HG03066 (cell line): Measurements from ENCODE around the gene IGF2R.

Source experiments
- ATAC-seq: cut with Tn5 transposase; IDR thresholded peaks from one replicate; pipeline ENCODE4 v1.9.1; 2021; ENCODE audit warnings: low read depth; ENCODE audit not compliant: unreplicated experiment

Gene IGF2R

DNA sequence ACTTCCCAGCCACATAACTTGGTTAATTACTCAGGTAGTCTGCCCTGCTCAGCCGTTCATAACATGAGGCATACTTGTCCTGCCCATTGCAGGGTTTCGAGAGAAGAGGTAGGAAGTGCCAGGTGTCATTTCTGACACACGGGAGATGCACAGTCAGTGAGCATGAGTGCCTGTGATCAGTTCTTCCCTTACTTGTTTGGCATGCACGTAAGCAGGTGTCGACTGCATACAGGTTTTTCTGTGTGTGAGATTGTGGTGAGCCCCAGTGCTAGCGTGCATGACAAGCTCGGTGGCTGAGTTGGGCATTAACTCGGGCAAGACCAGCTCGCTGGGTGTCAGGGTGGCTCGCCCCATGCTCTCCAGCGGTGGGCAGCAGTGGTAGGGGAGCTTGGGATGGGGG is 101.5 kb downstream of the IGF2R start:
- no peak for ATAC-seq

DNA sequence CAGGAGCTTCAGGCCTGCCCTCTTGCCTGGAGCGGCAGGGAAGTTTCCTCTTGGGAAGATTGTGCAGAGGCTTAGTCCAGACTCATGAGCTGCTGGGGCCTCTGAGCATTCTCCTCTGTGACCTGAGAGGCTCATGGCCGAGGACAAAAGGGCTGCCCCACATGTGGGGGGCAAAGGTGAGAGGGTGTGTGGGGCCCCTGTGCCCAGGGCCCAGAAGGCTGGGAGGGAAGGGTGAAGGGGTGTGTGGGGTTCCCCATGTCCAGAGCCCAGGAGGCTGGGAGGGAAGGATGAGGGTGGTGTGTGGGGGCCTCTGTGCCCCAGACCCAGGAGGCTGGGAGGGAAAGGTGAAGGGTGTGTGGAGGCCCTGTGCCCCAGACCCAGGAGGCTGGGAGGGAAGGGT is 101.9 kb downstream of the IGF2R start:
- ATAC-seq = no peak

DNA sequence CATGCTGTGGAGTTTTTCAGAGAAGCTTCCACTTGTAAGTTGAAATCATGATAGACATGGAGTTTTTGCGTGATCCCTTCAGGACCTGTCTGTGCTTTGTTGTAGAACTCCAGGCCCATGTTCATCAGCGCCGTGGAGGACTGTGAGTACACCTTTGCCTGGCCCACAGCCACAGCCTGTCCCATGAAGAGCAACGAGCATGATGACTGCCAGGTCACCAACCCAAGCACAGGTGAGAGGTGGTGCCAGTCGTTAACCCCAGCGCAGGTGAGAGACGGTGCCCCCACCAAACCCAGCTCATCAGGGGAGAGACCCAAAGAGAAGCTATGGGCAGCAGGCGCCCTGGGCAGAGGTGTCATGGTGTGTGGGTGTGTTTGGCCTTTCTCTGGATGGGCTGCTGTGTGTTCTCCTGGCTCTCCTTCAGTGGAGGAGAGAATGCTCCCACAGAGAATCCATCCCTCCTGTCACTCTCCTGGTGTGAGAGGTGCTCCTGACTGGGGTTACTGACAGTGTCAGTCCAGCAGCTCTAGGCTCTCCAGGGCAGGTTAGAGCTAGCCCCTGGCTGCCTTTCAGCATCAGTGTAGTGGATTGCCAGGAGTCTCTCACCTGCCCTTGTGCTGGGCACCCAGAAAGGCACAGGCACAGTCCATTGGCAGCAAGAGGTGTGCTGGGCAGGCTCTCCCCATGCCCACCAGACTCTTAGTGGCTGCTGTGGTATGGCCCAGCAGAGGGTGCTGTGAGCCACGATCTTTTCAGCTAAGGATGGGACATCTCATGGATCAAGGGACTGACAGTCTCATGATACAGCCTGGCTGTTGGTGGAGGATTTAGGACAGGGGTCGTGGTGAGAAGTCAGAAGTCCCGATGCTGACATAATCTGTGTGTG is 103.2 kb downstream of the IGF2R start:
- ATAC-seq = no peak

DNA sequence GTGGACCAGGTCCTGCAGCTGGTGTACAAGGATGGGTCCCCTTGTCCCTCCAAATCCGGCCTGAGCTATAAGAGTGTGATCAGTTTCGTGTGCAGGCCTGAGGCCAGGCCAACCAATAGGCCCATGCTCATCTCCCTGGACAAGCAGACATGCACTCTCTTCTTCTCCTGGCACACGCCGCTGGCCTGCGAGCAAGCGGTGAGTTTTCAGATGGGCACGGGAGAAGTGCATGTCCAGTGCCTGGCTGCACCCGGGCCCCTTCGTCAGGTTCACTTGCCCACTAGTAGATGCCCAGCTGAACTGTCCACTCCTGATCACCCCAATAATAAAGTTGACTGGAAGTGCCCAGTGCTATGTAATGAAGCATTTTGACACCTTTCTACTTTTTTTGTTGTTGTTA is 104.4 kb downstream of the IGF2R start:
- no peak for ATAC-seq

DNA sequence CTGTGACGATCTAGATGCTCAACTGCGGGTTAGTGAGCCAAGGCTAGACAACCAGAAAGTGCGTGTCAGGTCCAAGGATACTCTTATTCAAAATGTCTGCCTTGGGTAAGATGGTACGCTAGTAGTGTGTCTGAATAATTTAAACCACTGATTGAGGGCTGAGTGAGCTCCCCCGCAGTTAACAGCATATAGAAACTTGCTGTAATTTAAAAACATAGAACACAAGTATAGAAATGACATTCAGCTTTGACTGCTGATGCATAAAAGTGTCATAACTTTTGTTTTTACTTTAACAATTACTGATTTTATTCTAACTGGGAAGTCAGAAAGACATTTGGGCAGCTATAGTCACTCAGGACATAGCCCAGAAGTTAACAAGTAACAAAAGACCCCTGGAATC is 107.1 kb downstream of the IGF2R start:
- ATAC-seq = no peak

DNA sequence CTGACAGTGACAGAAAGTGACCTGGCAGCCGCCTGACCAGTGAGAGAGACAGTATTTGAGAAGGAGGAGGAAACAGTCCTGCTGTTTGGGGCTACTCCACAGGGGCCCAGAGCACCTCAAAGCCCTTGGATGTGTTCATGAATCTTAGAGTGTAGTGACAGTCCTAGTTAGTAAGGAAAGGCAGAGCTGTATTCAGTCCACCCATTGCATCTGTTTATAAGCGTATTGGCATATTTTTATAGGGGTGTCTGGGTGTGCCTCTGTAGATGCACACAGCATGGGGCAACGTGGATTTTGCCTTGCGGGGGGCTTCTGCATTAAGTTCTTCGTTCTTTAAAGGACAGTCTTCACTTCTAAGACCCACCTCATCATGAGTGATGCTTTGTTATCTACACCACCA is 108.1 kb downstream of the IGF2R start:
- ATAC-seq = no peak

DNA sequence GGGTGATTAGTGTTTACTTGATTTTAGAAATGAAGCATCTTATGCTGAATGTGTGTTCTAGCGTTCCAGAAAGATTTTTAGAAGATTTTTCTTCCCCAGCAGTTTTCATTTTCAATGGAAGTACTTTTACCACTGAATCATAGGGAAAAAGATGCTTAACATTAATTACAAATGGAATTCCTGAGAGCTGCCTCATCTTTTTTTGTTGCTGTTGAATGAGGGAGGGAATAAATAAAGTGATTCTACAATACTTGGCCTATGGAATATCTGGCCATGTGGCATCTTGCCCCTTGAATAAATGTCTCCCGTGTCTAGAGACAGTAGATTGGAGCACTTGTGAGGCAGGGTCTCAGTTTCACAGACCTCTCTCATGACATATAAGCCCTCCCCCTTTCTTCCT is 108.6 kb downstream of the IGF2R start:
- no peak for ATAC-seq

DNA sequence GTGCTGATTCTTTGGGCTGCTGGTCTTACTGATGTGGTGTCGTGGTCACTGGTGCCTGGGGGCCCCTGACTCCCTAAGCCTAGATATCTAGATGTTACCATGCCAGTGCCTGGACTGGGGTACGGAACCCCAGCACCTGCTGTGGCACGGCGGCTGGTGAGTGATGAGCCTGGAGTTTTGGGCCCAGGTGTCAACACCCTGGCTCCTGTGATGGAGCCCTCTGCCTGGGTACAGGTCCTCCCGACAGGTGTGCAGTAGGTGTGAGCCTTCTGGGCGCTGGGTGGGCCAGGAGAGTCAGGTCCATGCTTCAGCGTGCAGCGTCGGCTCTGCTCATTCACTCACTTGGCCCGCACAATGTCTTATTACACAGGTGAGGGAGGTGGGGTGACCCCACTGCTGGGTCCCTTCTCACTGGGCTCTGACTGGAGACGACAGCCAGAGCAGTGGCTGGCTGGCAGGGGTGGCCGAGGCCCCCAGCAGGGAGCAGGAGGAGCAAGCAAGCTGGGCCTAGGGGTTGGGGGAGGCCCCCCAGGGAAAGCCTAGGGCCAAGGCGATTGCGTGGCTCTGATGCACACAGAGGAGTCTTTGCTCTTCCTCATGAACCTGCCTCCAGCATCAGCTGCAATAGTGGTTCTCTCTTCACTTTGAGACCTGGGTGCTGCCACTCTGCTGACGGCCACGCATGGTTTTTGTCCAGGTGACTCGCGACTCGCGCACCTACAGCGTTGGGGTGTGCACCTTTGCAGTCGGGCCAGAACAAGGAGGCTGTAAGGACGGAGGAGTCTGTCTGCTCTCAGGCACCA is 110.2 kb downstream of the IGF2R start:
- ATAC-seq = no peak

DNA sequence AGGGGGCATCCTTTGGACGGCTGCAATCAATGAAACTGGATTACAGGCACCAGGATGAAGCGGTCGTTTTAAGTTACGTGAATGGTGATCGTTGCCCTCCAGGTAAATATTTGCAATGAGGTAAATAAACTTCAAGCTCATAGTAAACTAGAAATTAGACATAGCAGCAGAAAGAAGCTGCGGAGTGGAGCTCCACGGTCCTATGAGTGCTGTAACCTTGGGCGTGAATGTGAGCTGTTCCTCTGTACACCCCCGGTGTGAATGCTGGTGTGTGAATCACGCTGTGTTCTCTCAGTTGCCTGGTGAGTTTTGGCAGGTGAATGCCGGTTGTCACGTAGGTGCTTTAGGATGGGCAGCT is 110.8 kb downstream of the IGF2R start:
- ATAC-seq = no peak

DNA sequence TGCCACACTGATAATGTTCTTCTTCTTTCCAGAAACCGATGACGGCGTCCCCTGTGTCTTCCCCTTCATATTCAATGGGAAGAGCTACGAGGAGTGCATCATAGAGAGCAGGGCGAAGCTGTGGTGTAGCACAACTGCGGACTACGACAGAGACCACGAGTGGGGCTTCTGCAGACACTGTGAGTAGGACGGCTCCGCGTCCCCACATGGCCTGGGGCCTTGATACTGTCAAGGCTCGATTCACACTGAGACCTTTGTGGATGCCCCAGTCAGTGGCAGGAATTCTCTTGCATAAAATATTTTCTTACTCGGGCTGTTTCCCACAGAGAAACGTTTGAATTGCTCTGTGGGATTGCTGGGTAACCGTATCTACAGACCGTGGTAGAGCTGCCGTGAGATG is 111.2 kb downstream of the IGF2R start:
- ATAC-seq = no peak

DNA sequence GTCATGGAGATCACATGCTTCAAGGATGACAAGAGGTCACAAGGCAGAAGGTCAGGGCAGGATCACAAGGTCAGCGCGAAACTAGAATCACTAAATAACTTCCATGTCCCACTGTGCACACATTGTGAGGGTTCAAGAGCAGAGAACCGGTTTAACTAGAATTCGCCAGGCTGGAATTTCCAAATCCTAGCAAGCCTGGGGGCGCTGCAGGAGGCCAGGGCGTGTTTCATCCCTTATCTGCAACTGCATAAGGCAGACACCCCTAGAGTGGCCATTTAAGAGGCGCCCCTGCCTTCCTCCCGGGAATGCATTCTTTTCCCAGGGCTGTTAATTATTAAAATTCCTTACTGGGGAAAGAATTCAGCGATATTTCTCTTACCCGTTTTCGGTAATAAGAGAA is 112.5 kb downstream of the IGF2R start:
- ATAC-seq = no peak

DNA sequence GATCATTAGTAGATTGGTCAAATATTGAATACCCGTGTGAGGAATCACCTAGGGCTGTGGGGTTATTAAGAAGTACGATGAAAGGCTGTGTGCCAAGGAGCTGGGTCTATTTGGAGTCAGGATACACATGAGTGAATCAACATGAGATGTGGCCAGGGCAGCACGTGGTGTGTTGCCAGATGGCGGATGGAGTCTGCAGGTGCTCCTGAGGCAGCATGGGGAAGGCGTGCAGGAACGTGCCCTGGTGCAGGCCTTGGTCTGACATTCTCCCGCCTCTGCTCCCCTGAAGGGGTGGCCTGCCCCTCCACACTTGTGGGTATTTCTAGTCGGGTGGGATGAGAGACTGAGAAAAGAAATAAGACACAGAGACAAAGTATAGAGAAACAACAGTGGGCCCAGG is 113.7 kb downstream of the IGF2R start:
- no peak for ATAC-seq

DNA sequence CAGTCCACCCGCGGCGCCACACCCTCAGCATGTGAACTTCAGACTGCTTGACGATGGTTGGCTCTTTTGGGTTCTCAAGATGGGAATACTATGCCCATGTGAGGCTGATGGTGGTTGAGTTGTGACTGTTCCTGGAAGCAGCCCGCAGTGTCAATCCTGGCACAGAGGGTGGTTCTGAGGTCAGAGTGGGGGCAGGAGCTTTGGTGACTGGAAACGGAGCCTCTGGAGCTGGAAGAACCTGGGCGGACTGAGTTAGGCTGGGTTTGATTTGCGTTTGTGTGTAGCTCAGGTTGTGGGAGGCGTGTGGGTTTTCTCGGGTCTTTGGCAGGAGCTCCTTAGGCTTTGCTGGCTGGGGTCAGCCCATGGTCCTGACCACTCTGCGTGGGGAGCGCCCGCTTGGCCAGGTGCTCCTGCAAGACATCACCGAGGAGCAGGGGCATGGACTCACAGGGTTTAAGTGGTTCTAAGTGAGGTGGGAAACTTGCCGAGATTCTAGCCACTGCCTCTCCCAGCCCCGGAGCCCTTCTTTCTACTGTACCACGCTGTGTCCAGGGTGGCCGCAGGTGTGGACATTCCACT is 115.4 kb downstream of the IGF2R start:
- no peak for ATAC-seq

DNA sequence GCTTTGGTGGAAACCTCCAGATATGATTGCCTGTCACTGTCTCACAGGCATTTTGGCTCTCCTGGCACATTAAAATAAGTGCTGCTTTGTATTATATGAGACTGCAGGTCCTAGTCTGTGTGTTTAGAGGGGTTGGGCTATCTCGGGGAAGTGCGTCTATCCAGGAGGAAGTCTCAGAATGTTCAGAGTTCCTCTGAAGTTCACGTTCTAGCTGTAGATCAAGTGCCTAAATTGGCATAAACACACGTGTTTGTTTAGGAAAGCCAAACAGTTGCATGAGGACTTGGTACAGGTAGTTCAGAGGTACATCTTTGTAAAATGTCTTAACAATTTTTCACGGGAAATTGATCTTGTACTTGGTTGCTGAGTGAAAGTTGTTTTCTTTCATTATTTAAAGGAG is 116.3 kb downstream of the IGF2R start:
- no peak for ATAC-seq

DNA sequence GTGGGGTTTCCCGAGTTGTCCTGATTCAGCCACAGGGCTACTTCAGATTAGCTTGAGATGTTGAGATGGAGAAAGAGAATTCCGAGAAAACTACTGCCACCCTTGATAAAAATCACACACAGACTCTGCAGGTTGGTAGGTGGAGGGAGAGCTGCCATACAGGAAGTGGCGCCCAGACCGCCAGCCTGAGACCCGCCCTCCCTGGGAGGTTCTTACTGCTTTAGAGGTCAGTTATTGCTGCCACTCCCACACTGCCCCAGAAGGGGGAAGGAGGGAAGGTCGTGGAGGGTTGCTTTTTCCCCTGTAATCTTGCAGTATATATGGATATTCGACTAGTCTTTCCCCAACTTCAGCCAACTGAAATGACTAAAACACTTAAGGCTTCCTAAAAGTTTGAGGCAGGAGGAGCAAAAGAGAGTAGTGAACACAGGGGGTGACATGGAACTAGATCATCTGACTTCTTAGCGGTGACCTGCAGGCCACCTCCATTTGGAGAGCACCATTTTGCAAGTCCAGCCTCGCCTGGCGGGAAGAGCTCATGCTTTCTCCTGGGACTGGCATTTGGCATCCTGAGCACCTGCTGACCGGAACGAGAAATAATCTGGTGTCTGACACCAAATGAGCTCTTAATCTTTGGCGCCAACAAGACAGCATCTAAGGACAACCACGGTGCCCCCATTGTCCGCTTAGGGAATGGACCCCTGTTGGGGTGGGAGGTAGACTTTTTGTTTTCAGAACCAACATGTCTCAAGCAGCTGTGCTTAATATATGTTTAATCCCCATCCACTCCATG is 117.0 kb downstream of the IGF2R start:
- ATAC-seq = no peak

DNA sequence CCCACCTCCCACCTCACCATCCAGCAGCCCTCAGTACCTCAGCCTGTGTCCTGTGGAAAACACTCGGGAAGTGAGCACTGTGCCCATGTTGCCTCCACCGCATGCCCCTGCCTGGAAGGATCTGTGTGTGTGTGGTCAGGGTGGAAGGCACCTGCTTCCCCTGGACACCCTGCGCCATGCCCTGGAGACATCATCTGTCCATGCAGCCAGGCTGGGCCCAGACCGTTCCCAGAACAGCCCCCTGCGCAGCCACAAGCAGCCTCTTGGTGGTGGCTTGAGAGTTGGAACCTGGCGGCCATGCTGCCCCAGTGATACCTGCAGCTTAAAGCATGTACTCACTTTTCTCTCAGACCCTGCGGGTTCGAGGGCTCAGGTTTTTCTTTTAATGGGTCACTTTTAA is 117.9 kb downstream of the IGF2R start:
- ATAC-seq = no peak

DNA sequence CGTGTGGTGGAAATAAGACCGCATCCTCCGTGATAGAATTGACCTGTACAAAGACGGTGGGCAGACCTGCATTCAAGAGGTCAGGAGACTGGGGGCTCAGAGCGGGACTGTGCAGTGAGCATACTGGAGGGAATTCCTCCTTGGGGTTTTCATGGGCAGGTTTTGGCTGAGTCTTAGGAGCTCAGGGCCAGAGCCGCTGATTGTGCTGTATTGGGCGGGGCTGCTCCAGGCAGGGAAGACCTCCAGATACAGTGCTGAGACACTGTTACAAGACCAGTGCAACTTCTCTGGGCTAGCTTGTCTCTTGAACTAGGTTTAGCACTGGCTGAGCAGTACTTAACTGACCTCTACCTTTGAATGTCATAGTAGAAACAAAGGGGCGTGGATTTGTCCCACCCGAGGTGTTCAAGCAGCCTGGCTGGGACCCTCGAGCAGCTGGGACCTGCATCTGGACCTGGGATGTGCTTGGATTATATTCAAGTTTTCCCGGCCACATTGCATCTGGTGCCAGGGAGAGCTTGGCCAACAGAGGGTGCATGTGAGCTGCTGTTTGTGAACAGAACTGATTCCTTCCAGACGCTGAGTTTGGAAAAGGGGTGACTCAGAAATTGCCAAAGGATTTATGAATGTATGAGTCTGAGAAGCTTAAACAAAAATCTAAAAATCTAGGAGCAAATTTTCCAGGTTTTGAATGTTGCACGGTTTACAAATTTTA is 119.3 kb downstream of the IGF2R start:
- ATAC-seq = no peak

DNA sequence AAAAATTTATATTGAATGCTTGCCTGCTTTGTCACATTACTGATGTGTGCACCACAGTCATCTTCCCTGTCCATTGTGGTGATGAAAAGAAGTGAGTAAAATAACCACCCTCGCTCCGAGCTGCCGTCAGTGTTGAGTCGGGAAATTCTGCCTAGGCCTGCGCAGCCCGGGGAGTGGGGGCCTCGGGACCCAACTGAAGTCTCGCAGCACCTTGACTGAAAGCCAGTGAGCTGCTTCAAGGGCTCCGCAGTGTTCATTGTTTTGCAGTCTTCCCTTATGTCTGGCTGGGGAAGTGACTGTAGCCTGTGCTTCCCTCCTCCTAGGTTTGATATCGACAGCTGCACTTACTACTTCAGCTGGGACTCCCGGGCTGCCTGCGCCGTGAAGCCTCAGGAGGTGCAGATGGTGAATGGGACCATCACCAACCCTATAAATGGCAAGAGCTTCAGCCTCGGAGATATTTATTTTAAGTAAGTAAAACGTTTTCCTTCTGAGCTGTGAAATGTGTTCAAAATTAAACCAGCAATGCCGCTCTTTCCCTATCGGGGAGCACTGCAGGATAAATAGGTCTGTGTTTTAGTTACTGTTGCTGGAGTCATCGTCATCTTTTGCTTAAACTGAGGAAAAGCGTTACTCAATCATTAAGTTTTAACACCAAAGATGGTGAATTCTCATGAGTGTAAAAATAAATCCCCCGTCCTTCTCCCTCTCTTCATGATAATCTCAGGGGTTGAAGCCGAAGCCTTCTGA is 120.1 kb downstream of the IGF2R start:
- no peak for ATAC-seq

DNA sequence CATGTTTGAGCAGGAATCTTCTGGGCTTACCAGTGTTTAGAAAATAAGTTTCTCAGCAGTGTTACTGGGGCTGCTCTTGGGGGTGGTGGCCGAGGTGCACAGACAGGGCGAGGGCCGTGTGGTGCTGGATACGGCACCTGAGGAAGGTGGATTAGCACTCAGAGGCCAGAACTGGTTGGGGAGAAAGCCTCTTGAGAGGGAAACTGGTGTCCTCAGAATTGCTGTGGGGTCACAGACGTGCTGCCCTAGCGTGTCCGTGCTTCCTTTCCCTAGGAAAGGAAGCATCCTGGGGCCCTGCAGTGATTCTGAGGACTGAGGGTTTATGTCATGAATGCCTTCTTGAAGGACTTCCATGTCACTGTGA is 120.6 kb downstream of the IGF2R start:
- no peak for ATAC-seq
